NB4 (cell line): ENCODE data around the gene UFC1.
A peak's percentile ranks its signal among the peaks of the same experiment; 100 is the strongest.

Experiments
- DNase-seq: peaks from one replicate; pipeline ENCODE4 v3.0.0; 2010; ENCODE audit warnings: low read depth
- H3K4me3 ChIP-seq: one replicate; pipeline ENCODE4 v1.5.1; 2011; ENCODE audit warnings: mild to moderate bottlenecking, low read depth, low read length, moderate library complexity
- CTCF ChIP-seq: IDR thresholded peaks from one replicate; pipeline ENCODE4 v1.5.1; 2012; ENCODE audit warnings: low read depth, low read length
- MAX ChIP-seq: IDR thresholded peaks from 2 replicates; pipeline ENCODE4 v1.6.1; 2011; ENCODE audit warnings: low read depth, low read length
- MYC ChIP-seq: IDR thresholded peaks from 2 replicates; pipeline ENCODE4 v1.6.1; 2011; ENCODE audit warnings: low read depth, low read length
- POLR2A ChIP-seq: IDR thresholded peaks from 2 replicates; pipeline ENCODE4 v1.6.1; 2011; ENCODE audit warnings: mild to moderate bottlenecking; ENCODE audit not compliant: insufficient read length; ENCODE audit errors: extremely low read depth

Gene UFC1

DNA sequence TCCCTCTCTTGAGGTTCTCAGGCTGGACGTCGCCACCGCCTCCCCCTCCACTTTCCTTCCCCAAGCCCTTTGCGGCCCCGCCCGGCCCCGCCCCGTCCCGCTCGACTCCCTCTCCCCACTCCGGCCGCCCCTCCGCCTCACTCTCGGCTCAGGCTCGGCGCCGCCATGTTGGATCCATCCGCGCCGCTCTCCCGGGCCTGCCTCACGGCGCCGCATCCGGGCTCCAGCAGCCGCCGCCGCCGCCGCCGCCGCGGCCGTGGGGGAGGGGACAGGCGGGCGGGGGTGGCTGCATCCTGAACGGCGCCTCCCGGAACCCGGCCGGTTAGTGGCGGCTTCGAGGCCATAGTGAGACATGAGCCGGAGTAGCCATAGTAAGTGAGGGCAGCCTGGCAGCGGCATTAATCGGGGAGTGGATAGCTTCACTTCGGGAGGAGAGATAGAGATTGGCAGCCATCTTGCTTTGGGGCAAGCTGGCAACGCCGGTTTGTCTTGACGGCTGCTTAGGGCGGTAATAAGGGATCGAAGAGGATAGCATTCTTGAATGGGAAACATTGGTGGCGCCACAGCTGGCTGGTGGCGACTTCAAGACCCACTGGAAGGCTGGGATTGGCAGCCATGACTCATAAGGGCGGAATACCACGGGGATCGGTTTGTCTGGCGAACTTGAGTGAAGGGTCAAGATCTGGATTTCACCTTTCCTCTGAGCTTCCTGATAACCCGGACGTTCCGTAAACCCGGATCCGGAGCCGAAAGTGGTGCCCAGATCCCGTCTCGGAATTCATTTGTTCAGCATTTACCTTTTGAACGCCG is 21.2 kb upstream of the UFC1 start, which contains the start of gene DEDD:
TSS of gene DEDD (minus strand) at position 258 of the 810 bp plus-strand sequence. CDS start 8,205 bp downstream, outside the sequence.
- peak; percentile 11; the same call in 1 of the 2 replicates for TF ChIP-seq MYC
- TF ChIP-seq MAX = peak; percentile 52; the same call in 1 of the 2 replicates
- TF ChIP-seq CTCF = no peak
- peak; percentile 34 for TF ChIP-seq POLR2A
- DNase-seq = peak; percentile 97
- peak within 1 kb of the TSS; percentile 85 for H3K4me3 ChIP-seq

DNA sequence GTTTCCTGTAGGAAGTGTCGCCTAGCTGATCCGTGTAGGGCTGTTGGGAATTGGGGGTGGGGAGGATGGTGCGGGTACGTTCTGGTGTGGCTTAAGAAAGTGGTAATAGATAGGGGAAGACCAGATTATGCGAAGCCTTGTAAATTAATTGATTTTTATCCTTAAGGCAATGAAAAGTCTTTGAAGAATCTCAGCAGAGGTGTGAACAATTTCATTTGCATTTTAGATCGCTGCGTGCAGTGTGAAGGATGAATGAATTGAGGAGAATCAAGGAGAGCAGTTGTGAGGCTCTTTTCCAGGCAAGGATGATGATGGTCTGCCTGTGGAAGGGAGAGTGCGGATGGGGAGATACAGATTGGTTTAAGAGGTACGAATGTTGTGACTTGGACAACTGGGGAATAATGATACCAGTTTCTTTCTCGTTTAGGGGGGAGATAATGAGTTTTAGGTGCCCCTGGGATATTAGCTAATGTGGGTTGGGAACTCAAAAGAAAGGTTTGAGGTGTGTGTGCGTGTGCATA is 20.5 kb upstream of the UFC1 start:
- no peak for DNase-seq
- TF ChIP-seq MYC = no peak
- peak overlapping the region; percentile 85 for H3K4me3 ChIP-seq

DNA sequence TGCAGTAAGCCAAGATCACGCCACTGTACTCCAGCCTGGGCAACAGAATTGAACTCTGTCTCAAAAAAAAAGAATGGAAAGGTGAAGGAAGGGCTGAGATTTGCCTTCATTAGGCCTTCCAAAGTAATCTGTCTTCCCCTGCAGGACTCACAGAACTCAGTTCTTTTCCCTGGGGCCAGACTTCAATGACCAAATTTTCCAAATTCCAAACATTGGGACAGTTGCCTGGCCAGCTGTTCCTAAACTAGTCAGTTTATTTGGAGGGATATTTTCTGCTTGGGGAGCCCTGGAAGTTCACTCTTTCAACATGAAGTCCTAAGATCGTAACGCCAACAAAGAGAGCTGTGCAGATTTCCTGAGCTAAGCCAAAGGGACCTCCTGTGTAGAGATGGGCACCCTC is 15.9 kb upstream of the UFC1 start:
- TF ChIP-seq MAX (no peak), POLR2A (no peak), MYC (no peak)

GRCh38 chr1:161138431-161138830 is 15.3 kb upstream of the UFC1 start:
- TF ChIP-seq MAX (no peak), POLR2A (no peak), MYC (no peak), CTCF (no peak)
- no peak for DNase-seq

More for the DNA sequence above, 15.9 kb upstream of the UFC1 start:
- H3K4me3 ChIP-seq = no peak overlapping the region
- no peak for DNase-seq

DNA sequence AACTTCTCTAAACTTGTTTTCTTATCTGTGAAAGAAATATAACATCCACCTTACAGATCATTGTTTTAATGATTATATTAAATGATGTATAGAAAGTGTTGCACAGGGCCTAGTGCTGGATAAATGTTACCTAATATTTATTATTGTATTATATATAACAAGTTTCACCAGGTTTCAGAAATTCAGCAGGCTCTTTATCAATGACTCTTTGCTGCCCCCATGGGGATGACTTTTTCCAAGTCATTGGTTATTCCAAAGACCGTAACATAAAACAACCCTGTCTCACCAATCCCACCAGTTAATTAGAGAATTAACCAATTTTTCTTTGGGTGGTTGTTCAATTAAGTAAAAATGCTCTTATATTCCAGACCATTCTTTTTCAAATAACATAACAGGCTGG is 14.0 kb upstream of the UFC1 start:
- no peak overlapping the region for H3K4me3 ChIP-seq
- peak; percentile 70 for DNase-seq
- TF ChIP-seq MYC (no peak), CTCF (peak; percentile 38)

More at GRCh38 chr1:161138431-161138830, 15.3 kb upstream of the UFC1 start:
- H3K4me3 ChIP-seq = no peak overlapping the region

GRCh38 chr1:161140755-161141400 is 12.9 kb upstream of the UFC1 start:
- no peak overlapping the region for H3K4me3 ChIP-seq
- no peak for TF ChIP-seq POLR2A
- TF ChIP-seq MAX = no peak
- TF ChIP-seq CTCF = no peak
- no peak for TF ChIP-seq MYC
- DNase-seq = no peak

- TF ChIP-seq POLR2A (no peak), MYC (no peak), MAX (no peak), CTCF (no peak)
- DNase-seq = no peak
- H3K4me3 ChIP-seq = no peak overlapping the region
These were observed 7.9 kb upstream of the UFC1 start for GRCh38 chr1:161145832-161146231.
